Endometrial microvascular endothelial cells (primary cell): ENCODE measurements around the gene ZNF232. TPM values are rescaled to one million over a fixed set of nuclear protein-coding genes. Genes with fewer than 3 reads are reported as not detected.
"Not testable (repeated sequence)": the region's sequence is repeated elsewhere in the genome, so short reads cannot be mapped to it uniquely, and the experiment has no call there.

Source experiments
- in situ Hi-C: cut with HindIII; loops from 2 replicates; pipeline ENCODE4 v1.10.0; 2017; ENCODE audit warnings: low sequenced_read_pairs, low pct_unique_long_range_greater_than_20kb; ENCODE audit errors: inconsistent ontology term
- total RNA-seq: library from RNA; depleted of rRNA; stranded (reverse); fragments of >200 nt; gene quantifications from one replicate; pipeline ENCODE4 v1.2.3, GENCODE V29; 2015; ENCODE audit errors: inconsistent ontology term

Gene ZNF232
- total RNA-seq, 1 donor from 2014 or later: 4.9 TPM

DNA sequence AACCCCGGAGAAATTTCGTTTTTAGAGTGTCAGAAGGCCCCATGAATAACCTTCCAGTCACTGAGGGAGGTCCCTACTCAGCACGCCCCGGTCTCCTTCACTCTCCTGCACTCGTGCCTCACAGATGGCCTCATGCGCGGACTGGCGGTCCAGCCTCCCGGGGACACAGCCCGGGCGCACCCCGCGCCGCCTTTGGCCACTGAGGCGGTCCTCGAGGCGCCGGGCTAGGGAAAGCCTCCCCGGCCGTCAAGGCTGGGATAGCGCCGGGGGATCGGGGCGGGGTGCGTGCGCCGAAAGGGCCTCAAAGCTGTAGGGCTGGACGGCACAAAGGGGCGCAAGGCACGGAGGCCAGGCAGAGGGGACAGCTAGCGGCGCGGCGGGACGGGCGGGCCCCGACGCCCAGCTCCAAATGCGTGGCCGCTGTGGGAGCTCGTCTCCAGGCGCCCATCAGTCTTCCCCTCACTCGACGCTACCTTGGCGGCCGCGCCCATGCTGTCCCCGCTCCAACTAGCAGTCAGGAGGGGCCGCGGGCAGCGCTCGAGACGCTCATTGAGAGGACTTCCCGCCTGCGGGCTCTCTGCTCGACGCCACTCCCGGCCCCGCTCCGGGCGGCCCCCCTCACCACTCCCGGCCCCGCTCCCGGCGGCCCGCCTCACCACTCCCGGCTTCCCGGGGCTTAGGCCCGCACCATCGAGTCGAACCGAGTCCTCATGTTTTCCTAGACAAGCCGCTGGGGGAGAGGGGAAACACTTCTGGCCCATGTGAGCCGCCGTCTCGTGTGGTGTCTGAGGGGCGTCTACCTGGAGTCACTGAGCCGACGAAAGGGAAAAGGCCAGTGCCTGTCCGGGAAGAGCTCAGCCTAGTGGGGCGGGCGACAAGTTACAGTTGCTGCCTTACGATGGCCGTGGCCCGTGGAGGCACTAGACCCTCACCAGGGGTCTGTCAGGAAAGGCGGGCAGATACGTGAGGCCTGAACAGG, 4.3 kb upstream of the ZNF232 start, which contains the start of gene USP6:
Gene USP6, plus strand, starts transcription at position 360 of the 979 bp plus-strand sequence. CDS start 14,336 bp downstream, outside the sequence.
- in situ Hi-C loops: no loop called here

DNA sequence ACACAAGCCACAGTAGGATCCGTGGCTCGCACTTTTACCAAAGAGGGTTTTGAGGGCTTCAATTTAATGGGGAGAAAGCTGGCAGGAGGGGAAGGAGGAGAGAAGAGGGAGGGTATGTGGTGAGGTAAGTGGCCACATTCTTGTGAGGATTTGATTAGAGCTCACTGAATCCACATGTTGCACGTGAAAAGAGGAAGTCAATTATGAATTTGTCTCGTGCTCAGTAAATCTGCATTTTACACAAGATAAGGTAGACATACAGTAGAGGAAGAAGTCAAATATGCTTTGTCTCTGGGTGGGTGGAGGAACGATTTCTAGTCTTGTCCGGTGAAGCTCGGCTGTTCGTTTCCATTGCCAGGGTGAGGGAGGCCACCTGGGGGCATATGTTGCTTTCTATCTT, 862 bp downstream of the ZNF232 start:
- in situ Hi-C loops: no loop called here

DNA sequence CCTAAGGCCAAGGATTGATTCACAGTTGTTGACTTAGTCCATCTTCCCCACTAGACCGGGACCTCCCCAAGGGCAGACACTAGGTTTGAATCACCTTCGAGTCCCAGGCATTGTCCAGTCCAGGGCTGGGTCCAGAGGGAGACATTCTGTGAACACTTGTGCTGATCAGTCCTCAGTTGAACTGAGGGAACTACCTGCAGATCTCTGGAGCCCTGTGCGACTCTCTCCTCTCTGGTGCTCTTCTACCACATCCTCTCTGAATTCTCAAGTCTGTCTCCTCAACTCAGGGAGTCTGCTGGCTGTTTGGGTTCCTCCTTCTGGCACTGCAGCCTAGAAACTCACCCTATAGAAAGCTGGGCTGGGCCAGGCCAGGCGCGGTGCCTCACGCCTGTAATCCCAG, 10.8 kb downstream of the ZNF232 start:
- in situ Hi-C loops: no loop called here

DNA sequence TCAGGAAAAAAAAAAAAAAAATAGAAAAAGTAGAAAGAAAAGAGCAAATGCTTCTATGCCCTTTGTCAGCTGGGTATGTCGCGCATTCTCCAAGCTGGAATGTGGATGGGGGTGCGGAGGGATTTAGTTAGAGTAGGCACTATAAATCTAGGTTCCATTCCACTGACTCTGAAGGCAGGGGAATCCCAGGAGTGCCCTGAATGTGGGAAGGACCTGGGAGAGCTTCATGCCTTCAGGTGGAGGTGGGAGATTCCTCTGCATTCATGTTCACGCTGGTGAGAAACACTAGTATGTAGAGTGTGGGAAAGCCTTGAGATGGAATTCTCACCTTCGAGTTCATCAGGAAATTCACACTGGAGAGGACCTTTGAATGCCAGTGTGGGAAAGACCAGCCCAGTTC, 12.4 kb downstream of the ZNF232 start:
- in situ Hi-C loops: no loop called here

DNA sequence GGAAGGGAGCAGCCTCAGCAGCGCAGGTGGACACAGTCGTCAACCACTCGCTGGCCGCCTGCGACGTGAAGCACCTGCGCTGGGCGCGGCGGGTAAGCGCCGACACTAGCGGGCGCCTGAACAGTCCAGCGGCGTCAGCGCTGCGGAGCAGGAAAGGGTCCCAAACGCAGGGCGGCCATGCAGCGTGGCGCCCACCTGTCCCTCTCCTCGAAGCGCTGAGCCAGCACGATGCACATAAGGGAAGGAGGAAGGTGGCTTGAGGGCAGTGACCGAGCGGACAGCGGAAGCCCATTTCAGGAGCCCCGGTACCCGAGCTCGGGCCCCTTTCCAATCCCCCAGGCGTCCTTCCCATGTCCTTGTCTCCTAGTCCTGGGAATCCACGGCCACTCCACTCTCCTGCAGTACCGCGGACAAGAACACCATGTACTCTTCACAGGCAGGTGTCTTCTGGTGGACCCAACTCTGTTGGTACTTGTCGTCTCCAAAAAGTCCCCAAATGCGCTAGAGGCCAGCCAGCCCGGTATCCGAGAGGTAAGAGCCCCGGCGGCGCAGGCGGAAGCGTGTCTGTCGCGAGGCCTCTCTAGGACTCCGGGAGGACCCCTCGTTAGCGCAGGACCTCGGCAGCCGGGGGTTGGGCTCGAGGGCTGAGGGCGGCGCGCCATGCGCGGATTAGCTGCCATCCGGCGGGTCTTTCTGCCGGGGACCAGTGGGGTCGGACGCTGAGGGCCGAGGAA, 14.4 kb downstream of the ZNF232 start:
- in situ Hi-C loops: no loop called here

DNA sequence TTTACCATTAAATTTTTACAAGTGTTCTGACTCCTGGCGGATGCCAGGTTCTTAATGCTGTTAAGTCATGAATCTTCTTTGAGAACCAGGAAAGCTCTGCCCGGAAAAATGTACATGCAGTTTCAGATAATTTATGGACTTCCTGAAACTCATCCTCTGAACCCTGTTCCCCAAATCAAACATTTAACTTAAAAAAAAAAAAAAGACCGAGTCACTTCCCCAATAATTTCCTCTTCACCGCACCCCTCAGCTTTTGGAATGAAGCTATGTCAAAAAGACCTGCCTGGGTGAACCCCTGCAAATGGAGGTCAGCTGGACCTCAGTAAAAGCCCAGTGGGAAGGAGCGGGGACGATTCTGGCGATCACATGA, 15.0 kb downstream of the ZNF232 start:
- in situ Hi-C loops: no loop called here

DNA sequence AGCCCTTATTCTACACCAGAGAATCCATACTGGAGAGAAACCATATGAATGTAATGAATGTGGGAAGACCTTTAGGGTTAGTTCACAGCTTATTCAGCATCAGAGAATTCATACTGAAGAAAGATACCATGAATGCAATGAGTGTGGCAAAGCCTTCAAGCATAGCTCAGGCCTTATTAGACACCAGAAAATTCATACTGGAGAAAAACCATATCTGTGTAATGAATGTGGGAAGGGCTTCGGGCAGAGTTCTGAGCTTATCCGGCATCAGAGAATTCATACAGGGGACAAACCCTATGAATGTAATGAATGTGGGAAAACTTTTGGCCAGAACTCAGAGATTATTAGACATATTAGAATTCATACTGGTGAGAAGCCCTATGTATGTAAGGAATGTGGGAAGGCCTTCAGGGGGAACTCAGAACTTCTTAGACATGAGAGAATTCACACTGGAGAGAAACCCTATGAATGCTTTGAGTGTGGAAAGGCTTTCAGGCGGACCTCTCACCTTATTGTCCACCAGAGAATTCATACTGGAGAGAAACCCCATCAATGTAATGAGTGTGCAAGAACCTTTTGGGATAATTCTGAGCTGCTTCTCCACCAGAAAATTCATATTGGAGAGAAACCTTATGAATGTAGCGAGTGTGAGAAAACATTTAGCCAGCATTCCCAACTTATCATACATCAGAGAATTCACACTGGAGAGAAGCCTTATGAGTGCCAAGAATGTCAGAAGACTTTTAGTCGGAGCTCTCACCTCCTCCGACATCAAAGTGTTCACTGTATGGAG, 19.3 kb downstream of the ZNF232 start:
- in situ Hi-C loops: no loop called here

DNA sequence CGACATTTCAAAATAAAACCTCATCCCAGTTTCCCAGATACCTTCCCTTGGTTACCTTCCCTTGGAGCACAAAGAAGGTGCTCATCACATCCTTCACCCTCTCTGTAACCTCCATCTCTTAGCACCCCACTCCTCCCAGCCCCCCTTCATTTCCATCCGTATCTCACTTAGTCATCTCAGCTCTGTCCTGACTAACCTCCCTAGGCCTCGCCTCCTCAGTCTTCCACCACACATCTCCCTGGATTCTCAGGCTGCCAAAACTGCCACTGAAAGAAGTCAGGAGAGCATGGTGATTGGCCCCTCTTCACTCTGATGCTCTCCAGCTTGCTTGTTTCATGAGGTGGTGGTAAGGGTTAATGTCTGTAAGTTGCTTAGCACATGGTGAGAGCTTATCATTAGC, 31.1 kb downstream of the ZNF232 start:
- in situ Hi-C loops: no loop called here

DNA sequence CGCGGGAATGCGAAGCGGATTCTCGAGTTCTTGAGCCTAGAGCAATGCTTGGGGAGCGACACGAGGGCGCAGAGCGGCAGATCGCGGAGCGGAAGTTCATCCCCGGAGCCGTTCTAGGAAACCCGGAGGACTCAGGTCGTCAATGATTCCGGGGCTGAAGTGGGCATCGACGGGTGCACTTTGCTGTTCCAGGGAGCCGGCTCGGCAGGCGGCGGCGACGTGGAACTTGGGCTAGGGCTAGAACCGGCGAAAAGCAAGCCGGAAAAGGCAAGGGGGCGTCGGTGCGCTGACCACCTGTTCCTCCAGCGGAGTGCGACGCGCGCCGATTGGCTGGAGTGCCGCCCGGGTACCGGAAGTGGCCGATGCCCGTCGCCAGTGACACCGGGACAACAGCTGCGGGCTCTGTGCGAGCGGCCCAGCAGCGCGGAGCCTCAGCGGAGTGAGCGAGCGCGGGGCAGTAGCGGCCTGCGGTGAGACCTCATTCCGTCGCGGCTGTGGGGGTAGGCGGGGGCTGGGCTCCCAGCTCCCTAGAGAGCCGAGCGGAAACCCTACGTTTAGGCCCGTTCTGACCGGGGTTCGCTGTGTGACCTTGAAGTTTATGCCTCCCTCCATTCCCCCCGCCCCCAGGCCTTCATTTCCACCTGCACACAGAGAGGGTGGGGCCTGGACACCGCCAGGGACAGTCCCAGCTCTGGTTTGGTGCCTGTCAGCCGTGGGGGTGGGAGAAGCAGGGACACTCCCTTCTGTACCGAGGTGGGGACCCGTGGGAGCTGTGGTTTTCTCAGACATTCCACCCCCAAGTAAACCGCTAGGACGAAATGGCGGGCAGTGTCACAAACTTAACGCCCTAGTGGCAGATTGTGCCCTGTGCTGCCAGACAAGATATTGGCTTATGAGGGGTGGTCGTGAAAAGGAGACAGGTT, 33.3 kb downstream of the ZNF232 start, which contains the start of gene ZFP3:
Gene ZFP3, plus strand, starts transcription at position 362 of the 923 bp plus-strand sequence. CDS start 13,038 bp downstream, outside the sequence.
- in situ Hi-C loops: no loop called here

DNA sequence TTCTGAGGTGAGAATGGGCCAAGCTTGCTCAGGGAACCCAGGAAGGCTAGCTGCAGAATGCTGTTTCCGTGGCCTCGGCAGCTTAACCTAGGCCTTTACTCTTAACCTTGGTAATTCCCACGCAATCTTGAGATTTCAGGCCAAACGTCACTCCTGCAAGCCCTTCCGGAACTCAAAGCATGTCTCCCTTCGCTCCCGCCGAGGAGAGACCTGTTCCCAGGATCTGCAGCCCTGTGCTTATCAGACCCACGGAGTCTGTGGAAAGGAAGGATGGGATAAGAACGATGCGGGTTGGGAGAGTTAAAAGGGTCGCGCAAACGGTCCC, 33.9 kb downstream of the ZNF232 start:
- in situ Hi-C loops: no loop called here

DNA sequence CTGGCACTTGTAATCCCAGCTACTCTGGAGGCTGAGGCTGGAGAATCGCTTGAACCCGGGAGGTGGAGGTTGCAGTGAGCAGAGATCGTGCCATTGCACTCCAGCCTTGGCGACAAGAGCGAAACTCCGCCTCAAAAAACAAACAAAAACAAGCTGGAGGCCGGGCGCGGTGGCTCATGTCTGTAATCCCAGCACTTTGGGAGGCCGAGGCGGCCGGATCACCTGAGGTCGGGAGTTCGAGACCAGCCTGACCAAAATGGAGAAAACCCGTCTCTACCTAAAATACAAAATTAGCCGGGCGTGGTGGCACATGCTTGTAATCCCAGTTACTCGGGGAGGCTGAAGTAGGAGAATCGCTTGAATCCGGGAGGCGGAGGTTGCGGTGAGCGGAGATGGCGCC, 34.4 kb downstream of the ZNF232 start:
- in situ Hi-C loops: not testable (repeated sequence)

DNA sequence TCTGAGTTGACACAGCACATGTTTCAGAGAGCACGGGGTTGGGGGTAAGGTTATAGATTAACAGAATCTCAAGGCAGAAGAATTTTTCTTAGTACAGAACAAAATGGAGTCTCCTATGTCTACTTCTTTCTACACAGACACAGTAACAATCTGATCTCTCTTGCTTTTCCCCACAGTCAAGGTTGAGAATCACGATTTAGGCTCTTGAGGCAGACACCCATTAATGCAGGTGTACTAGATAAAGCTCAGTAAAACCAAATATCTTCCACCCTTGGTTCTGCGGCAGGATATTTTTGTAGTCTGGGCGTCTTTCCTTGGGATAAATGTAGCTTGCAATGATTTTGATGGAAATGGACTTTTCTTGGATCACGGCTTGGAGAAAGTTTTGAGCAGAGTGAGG, 36.2 kb downstream of the ZNF232 start:
- in situ Hi-C loops: not testable (repeated sequence)

DNA sequence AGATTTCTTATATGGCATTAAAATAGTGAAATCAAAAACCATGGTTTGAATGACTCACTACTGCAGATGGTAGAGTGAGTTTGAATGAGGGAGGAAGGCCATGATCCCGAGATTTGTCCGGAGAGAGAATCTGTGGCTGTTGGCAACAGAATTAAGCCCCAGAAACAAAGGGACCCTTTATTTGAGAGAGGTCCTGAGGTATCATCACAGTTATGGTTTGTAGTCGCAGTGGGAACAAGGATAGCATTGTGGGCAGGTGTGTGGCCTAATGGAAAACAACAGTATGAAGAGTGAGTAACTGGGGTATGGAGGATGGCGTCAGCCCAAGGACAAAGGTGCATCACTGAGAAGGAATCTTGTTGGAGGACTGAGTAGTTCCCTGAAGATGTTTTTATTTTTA, 42.0 kb downstream of the ZNF232 start:
- in situ Hi-C loops: no loop called here

DNA sequence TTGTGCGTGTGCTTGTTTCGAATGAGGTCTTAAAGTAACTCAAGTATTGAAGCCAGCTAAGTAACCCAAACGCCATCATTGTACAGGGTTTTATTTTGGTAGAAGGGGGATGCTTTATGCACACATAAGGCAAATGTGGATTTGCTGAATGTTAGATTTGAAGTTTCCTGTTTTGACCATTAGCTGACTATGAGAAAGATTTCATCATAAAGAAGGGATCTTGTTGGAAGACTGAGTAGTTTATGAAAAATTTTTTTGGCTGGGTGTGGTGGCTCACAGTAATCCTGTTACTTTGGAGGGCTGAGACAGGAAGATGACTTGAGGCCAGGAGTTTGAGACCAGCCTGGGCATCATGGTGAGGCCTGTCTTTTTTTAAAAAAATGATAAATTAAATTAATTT, 43.4 kb downstream of the ZNF232 start:
- in situ Hi-C loops: no loop called here

DNA sequence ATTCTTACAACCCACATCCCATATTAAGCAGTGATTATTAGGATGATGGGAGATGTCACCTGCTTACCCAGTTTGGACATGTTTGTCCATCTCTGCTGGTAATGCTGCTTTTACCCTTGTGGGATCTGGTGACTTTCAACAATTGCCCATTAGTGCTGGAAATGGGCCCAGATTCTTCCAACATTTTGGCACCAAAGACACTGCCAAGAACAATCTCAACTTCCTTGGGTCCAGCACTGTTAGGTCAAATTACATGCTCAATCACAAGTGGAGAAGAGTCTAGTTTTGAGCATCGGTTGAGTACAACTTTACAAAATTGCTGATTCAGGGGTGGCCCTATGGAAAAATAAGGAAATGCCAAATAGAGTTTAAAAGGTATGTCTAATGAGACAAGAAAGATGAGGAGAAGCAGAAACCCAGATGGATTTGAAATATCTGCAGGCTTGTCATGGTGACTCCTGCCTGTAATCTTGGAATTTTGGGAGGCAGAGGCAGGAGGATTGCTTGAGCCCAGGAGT, 46.4 kb downstream of the ZNF232 start:
- in situ Hi-C loops: no loop called here
